ENCODE results near the gene MED12L.

The MED12L gene

GRCh38 chr3:151439652-151440125 lies 354.2 kb downstream of the MED12L start:
- H3K4me3 ChIP-seq (ENCODE audit: low read depth, low read length) = no peak overlapping the region
- peak; percentile 48 for TF ChIP-seq CTCF (IDR thresholded peaks at IDR 0.05; ENCODE audit: low read depth, low read length)

GRCh38 chr3:151440940-151441339 lies 355.5 kb downstream of the MED12L start:
- TF ChIP-seq CTCF (IDR thresholded peaks at IDR 0.05; ENCODE audit: low read depth, low read length) = no peak
- H3K4me3 ChIP-seq (ENCODE audit: low read depth, low read length) = no peak overlapping the region

GRCh38 chr3:151443583-151443982 lies 358.1 kb downstream of the MED12L start:
- no peak for TF ChIP-seq CTCF (IDR thresholded peaks at IDR 0.05; ENCODE audit: low read depth, low read length)
- no peak overlapping the region for H3K4me3 ChIP-seq (ENCODE audit: low read depth, low read length)

GRCh38 chr3:151445273-151446001 lies 360.0 kb downstream of the MED12L start:
- TF ChIP-seq CTCF (IDR thresholded peaks at IDR 0.05; ENCODE audit: low read depth, low read length) = no peak
- no peak overlapping the region for H3K4me3 ChIP-seq (ENCODE audit: low read depth, low read length)

DNA sequence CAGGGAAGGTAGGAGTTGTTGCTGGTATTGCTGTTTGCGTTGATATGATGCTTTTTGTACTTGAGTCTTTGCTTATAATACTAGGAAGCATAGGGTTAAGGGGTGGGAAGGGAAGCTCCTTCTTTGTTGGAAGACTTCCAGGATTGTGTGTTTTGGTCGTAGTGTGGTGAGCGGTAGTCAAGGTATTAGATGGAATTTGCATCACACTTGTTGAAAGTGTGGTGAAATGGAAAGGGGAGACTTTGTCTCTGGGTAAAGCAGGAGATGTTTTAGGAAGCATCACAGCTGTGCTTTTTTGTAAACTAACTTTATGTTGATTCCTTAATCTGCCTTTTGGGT lies 360.5 kb downstream of the MED12L start:
- no peak for TF ChIP-seq CTCF (IDR thresholded peaks at IDR 0.05; ENCODE audit: low read depth, low read length)
- H3K4me3 ChIP-seq (ENCODE audit: low read depth, low read length) = no peak overlapping the region

GRCh38 chr3:151452368-151452767 lies 366.9 kb downstream of the MED12L start:
- H3K4me3 ChIP-seq (ENCODE audit: low read depth, low read length) = no peak overlapping the region
- TF ChIP-seq CTCF (IDR thresholded peaks at IDR 0.05; ENCODE audit: low read depth, low read length) = no peak

- TF ChIP-seq CTCF (IDR thresholded peaks at IDR 0.05; ENCODE audit: low read depth, low read length) = no peak
- H3K4me3 ChIP-seq (ENCODE audit: low read depth, low read length) = no peak overlapping the region
Observed at GRCh38 chr3:151452841-151453240, 367.4 kb downstream of the MED12L start.
